AG04450 (cell line): ENCODE results near the gene PLEKHB1. TPM values are rescaled to one million over a fixed set of nuclear protein-coding genes. Genes with fewer than 3 reads are reported as not detected.

Experiments used
- CTCF ChIA-PET: fragments of 300-600, 350-600 bp; formaldehyde crosslinking; extraction: SDS; loops from one replicate; lab custom pipeline; 2022; ENCODE audit warnings: antibody characterized with exemption, inconsistent platforms; lab: Charles Lee
- POLR2A ChIA-PET: fragments of 350-600 bp; formaldehyde crosslinking; extraction: SDS; loops from one replicate; lab custom pipeline; 2021; ENCODE audit warnings: antibody characterized with exemption, inconsistent platforms; lab: Yijun Ruan, JAX
- DNase-seq: peaks from one replicate; pipeline ENCODE4 v3.0.0-alpha.2; 2011; ENCODE audit warnings: low read depth, low spot score
- H3K27ac ChIP-seq: one replicate; pipeline ENCODE4 v1.5.1; 2012; ENCODE audit warnings: low read depth, low read length, control low read depth
- H3K27me3 ChIP-seq: one replicate; pipeline ENCODE4 v1.6.0; 2012; ENCODE audit warnings: low read length; ENCODE audit not compliant: control insufficient read depth, insufficient read depth
- H3K4me3 ChIP-seq: 2 replicates; pipeline ENCODE4 v1.5.1; 2011; ENCODE audit warnings: mild to moderate bottlenecking, low read depth, low read length, control low read depth
- H3K9me3 ChIP-seq: 2 replicates; pipeline ENCODE4 v1.5.1; 2012; ENCODE audit warnings: low read length; ENCODE audit not compliant: control insufficient read depth, insufficient read depth
- polyA plus RNA-seq: library from polyadenylated mRNA; depleted of rRNA; stranded (reverse); fragments of >200 nt; gene quantifications from 2 replicates; pipeline ENCODE4 v1.2.3, GENCODE V29; 2011
- TF ChIP-seq, protein P1 (sequence below): IDR thresholded peaks from 2 replicates; pipeline ENCODE4 v1.5.1; 2011; ENCODE audit warnings: low read depth, low read length, control low read depth, inconsistent platforms

PLEKHB1 gene
- polyA plus RNA-seq, 1 experiment = 0.61 TPM

DNA sequence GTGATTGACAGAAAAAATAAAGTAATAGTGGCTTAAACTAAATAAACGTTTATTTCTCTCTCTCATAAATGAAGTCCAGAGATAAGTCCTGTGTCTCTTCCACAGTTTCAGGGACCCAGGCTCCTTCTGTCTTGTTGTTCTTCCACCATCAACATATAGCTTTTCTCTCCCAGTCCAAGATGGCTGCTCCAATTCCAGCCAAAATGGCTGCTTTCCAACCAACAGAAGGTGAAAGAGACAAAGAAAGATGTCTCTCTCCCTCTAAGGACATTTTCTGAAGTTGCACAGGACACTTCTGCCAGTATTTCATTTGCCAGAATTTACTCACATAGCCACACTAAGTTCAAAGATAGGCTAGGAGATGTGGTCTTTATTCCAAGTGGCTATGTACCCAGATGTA lies 9.4 kb upstream of the PLEKHB1 start:
- TF ChIP-seq, protein P1, sequence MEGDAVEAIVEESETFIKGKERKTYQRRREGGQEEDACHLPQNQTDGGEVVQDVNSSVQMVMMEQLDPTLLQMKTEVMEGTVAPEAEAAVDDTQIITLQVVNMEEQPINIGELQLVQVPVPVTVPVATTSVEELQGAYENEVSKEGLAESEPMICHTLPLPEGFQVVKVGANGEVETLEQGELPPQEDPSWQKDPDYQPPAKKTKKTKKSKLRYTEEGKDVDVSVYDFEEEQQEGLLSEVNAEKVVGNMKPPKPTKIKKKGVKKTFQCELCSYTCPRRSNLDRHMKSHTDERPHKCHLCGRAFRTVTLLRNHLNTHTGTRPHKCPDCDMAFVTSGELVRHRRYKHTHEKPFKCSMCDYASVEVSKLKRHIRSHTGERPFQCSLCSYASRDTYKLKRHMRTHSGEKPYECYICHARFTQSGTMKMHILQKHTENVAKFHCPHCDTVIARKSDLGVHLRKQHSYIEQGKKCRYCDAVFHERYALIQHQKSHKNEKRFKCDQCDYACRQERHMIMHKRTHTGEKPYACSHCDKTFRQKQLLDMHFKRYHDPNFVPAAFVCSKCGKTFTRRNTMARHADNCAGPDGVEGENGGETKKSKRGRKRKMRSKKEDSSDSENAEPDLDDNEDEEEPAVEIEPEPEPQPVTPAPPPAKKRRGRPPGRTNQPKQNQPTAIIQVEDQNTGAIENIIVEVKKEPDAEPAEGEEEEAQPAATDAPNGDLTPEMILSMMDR = no peak
- POLR2A ChIA-PET = no interaction called here
- Histone ChIP-seq H3K27ac (no peak overlapping the region), H3K27me3 (peaks cover 5% of the 10 kb centered on the region), H3K9me3 (no peaks in the 10 kb centered on the region), H3K4me3 (no peak overlapping the region)
- CTCF ChIA-PET = interaction anchor here (1.6 to 4.8 kb wide), 2 partner anchors 11 to 158 kb away, joined by 3 to 35 read pairs; no protein-coding TSS in a partner anchor
- no peak for DNase-seq

DNA sequence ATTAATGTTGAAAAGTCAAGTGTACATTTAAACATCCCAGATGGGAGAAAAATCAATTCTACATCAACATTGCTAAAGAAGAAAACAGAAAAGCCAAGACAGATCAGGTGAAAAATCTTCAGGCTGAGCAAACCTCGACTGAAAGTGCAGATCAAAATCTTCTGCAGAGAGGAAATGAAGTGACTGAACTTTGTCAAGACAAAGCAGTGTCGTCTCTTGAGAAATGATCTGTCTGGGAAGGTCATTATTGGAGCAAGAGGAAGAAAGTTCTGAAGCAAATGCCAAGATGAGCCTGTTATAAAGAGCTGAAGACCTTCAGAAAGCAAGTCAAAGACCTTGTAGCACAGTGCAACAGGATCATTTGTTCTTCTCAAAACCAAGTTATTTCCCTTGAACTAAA lies 5.8 kb upstream of the PLEKHB1 start:
- no peak overlapping the region for H3K4me3 ChIP-seq
- TF ChIP-seq, protein P1 = no peak
- no peaks in the 10 kb centered on the region for H3K9me3 ChIP-seq
- POLR2A ChIA-PET = no interaction called here
- no peak overlapping the region for H3K27ac ChIP-seq
- CTCF ChIA-PET = interaction anchor here (1.1 to 1.6 kb wide), 2 partner anchors 14 to 21 kb away, joined by 3 to 9 read pairs; no protein-coding TSS in a partner anchor
- peaks cover 7% of the 10 kb centered on the region for H3K27me3 ChIP-seq
- DNase-seq = no peak

DNA sequence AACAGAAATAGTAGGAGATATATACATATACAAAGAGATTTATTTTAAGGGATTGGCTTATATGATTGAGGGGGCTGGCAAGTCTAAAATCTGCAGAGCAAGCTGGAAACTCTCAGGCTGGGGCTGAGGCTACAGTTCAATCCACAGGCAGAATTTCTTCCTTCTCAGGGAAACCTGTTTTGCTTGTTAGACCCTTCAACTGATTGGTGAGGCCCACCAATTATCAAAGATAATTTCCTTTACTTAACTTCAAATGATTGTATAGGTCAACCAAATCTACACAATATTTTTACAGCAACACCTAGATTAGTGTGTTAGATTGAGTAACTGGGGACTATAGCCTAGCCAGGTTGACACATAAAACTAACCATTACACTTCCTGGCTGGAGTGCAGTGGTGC lies 4.7 kb upstream of the PLEKHB1 start:
- Histone ChIP-seq H3K27me3 (peaks cover 7% of the 10 kb centered on the region), H3K27ac (no peak overlapping the region), H3K4me3 (no peak overlapping the region), H3K9me3 (no peaks in the 10 kb centered on the region)
- TF ChIP-seq, protein P1 = no peak
- POLR2A ChIA-PET = no interaction called here
- CTCF ChIA-PET = interaction anchor here (1.1 to 3.5 kb wide), 2 partner anchors 16 to 20 kb away, joined by 3 to 12 read pairs; no protein-coding TSS in a partner anchor
- DNase-seq = no peak

DNA sequence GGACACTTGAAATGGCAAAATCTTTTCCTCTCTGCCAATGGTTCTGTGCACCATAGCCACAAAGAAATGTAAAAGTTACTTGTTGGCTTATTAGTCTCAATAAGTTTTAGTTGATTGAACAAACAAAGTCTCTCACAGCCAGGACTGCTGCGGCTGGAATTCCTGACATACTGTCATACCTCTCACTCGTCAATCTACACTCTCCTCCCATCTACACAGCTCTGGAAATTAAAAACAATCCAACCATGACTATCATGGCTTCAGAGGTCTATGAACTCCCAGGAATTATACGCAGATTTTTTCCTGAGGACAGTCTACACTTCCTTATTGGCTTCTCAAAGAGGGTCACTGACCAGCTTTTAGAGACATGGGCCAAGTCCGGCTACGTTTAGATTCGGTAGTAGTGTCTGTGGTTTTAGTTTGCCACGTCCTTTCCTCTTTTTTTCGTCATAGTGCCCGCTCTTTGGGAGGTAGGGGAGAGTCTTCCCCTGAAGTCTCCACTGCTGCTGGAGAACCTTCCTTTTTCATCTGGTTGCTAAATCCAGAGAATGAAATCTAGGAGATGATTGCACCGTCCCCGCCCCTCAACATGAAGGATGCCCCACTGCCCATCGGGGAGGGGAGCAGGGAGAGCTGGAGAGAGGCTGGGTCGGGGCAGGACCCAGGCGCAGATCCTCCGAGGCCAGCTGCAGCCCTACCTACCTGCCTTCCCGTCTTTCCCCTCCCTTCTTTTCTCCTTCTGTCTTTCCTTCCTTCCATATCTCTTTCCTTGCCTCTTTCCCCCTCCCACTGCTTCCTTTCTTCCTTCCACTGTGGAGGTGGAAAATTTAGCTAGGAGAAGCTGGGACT lies 1.0 kb upstream of the PLEKHB1 start:
- POLR2A ChIA-PET = no interaction called here
- TF ChIP-seq, protein P1 = no peak
- no peak for DNase-seq

More for the DNA sequence above, 1.0 kb upstream of the PLEKHB1 start:
- no peak overlapping the region for H3K27ac ChIP-seq
- no peaks in the 10 kb centered on the region for H3K9me3 ChIP-seq
- H3K27me3 ChIP-seq = peaks cover 16% of the 10 kb centered on the region
- H3K4me3 ChIP-seq = no peak overlapping the region
- CTCF ChIA-PET = interaction anchor here (1.2 to 3.5 kb wide), 3 partner anchors 16 to 20 kb away, joined by 4 to 12 read pairs (median 6); no protein-coding TSS in a partner anchor
